Measurements from ENCODE around the gene EID2.
A peak's percentile ranks its signal among the peaks of the same experiment; 100 is the strongest.

DNA sequence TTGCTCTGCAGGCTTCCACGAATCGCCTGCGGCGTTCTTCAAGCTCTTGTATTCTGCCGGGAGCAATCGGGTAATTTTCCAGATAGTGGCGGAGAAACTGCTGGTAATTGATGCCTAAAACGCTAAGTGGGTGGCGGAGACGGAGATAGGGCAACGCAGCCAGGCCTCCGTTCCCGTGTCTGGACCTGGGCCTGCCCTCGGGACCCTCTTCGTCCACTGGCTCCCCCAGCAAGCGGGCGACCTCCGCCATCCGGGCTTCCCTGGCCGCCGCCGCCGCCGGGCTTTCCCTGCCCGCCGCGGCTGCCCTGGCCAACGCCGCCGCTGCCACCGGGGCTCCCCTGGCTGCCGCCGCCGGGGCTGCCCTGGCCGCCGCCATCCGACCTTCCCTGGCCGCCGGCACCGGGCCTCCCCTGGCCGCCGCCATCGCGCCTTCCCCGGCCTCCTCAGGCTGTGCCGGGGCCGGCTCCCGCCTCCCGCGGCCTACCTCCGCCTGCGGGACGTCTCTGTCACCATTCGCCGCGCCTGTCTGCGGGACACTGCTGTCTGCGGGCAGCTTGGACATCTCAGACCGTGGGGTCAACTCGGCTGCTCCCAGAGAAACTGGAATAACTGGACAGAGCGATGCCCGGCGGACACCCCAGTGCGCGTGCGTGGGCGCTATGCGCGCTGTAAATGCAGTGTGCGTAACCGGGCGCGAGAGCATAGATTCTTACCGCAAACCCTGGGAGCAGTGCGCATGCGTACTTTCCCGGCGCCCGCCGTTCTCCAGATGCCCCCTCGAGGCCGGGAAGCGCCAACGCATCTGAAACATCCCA is at the start of gene EID2:
- TF ChIP-seq POLR2A (IDR thresholded peaks at IDR 0.05) (peak in 1 of 2 donors; percentile 82), POLR2AphosphoS5 (IDR thresholded peaks at IDR 0.05; ENCODE audit: insufficient read depth in 1 of 2, low read depth in 1 of 2) (peak; percentile 96 to 99)
- TF ChIP-seq, protein P1, sequence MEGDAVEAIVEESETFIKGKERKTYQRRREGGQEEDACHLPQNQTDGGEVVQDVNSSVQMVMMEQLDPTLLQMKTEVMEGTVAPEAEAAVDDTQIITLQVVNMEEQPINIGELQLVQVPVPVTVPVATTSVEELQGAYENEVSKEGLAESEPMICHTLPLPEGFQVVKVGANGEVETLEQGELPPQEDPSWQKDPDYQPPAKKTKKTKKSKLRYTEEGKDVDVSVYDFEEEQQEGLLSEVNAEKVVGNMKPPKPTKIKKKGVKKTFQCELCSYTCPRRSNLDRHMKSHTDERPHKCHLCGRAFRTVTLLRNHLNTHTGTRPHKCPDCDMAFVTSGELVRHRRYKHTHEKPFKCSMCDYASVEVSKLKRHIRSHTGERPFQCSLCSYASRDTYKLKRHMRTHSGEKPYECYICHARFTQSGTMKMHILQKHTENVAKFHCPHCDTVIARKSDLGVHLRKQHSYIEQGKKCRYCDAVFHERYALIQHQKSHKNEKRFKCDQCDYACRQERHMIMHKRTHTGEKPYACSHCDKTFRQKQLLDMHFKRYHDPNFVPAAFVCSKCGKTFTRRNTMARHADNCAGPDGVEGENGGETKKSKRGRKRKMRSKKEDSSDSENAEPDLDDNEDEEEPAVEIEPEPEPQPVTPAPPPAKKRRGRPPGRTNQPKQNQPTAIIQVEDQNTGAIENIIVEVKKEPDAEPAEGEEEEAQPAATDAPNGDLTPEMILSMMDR (IDR thresholded peaks at IDR 0.05), result peak; percentile 86 to 93 (median 89)

Data from vagina (tissue), 2 donors.